HepG2 (cell line): ENCODE measurements around the gene SUPT6H. TPM values are rescaled to one million over a fixed set of nuclear protein-coding genes. Genes with fewer than 3 reads are reported as not detected.

Source experiments
- ZNF570 ChIP-seq: sonication (generic); formaldehyde crosslinking; IDR thresholded peaks from 2 replicates; pipeline ENCODE4 v1.4.0; 2020; ENCODE audit warnings: mild to moderate bottlenecking, missing genetic modification reagents, borderline replicate concordance
- ZNF605 ChIP-seq: sonication (generic); formaldehyde crosslinking; IDR thresholded peaks from 2 replicates; pipeline ENCODE4 v1.8.0; 2022; ENCODE audit warnings: mild to moderate bottlenecking, missing genetic modification reagents
- ZNF646 ChIP-seq: sonication (generic); formaldehyde crosslinking; IDR thresholded peaks from 2 replicates; pipeline ENCODE4 v1.9.0; 2021; ENCODE audit warnings: mild to moderate bottlenecking, missing genetic modification reagents
- ZNF687 ChIP-seq: sonication (generic); formaldehyde crosslinking; IDR thresholded peaks from 2 replicates; pipeline ENCODE4 v1.5.1; 2020; ENCODE audit warnings: mild to moderate bottlenecking, missing genetic modification reagents, moderate library complexity
- polyA plus RNA-seq, 8 experiments: library from polyadenylated mRNA; depleted of rRNA in 3 of 8; stranded (reverse) in 7 of 8; unstranded in 1 of 8; fragments of >200 nt; fragmentation: Illumina TruSeq in 4 of 8; extraction: Trizol in 4 of 8; gene quantifications; 2 replicates each; pipeline versions ENCODE4 v1.2.1 to v1.2.3, GENCODE V29; 2011 to 2016; ENCODE audit warnings: low read depth in 4 of 8, missing spikeins in 1 of 8, mixed read lengths in 1 of 8; ENCODE audit not compliant: insufficient read depth in 1 of 8
- total RNA-seq, 5 experiments: library from RNA; depleted of rRNA; stranded (reverse); fragments of >200 nt; fragmentation: Illumina TruSeq; extraction: Trizol; gene quantifications; 2 replicates each; pipeline ENCODE4 v1.2.3, GENCODE V29; 2016; ENCODE audit warnings: low read depth in 1 of 5
- TF ChIP-seq, protein P1 (sequence below): sonication (generic); formaldehyde crosslinking; IDR thresholded peaks from 2 replicates; pipeline ENCODE4 v1.5.1; 2020; ENCODE audit warnings: mild to moderate bottlenecking, moderate library complexity, missing genetic modification reagents
- TF ChIP-seq, protein P2 (sequence below): sonication (generic); formaldehyde crosslinking; IDR thresholded peaks from 2 replicates; pipeline ENCODE4 v1.4.0; 2020; ENCODE audit warnings: missing genetic modification reagents, borderline replicate concordance
- TF ChIP-seq, protein P3 (sequence below): sonication (generic); formaldehyde crosslinking; IDR thresholded peaks from 2 replicates; pipeline ENCODE4 v1.8.1; 2023; ENCODE audit warnings: mild to moderate bottlenecking, inconsistent platforms, moderate library complexity, missing genetic modification reagents, borderline replicate concordance

SUPT6H gene
- total and polyA plus RNA-seq, 2 of the 13 experiments (the other 11 are each of a cell fraction or from before 2014, with no cell fraction given), result 32.7 to 39.9 TPM

DNA sequence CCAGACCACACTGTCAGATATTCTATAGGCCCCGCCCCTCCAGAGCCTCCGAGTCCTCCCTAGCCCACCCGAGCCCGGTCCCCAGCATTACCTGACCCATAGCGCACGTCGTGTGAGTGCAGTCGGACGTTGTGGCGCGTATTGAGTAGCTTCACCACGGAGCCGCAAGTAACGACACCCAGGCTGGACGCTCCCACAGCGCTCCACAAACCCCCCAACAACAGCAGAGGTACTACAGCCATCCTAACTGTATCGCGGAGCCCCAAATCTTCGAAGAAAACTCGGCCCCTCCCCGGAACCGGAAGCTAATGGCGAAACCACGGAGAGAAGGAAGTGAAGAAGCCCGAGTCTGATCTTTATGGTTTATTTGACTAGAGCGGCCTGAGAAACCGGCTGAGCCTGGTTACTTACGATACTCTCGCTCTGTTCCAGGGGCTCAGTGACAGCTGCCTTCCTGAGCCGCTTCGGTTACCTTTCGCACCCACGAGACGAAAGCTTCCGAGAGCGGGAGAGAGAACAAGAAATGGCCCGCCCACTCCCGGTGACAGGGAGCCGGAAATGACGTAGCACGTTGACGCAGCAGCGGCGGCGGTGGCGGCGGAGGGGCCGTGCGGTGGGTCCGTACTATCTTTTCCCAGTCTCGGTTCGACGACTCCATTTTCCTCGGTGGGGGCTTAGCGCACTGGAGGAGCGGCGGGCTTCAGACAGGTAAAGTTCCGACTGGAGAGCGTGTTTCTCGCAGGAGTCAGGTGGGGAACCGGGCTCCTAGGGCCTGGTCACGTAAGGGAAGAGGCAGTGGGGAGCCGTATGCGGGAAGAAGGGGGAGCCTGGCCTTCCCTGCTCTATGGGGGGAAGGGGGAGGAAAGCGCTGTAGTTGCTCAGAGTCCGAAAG, at the start of gene SUPT6H, which contains the start of gene SDF2 (continued):
- TF ChIP-seq, protein P1, sequence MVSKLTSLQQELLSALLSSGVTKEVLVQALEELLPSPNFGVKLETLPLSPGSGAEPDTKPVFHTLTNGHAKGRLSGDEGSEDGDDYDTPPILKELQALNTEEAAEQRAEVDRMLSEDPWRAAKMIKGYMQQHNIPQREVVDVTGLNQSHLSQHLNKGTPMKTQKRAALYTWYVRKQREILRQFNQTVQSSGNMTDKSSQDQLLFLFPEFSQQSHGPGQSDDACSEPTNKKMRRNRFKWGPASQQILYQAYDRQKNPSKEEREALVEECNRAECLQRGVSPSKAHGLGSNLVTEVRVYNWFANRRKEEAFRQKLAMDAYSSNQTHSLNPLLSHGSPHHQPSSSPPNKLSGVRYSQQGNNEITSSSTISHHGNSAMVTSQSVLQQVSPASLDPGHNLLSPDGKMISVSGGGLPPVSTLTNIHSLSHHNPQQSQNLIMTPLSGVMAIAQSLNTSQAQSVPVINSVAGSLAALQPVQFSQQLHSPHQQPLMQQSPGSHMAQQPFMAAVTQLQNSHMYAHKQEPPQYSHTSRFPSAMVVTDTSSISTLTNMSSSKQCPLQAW, result peak; percentile 39
- TF ChIP-seq, protein P2, sequence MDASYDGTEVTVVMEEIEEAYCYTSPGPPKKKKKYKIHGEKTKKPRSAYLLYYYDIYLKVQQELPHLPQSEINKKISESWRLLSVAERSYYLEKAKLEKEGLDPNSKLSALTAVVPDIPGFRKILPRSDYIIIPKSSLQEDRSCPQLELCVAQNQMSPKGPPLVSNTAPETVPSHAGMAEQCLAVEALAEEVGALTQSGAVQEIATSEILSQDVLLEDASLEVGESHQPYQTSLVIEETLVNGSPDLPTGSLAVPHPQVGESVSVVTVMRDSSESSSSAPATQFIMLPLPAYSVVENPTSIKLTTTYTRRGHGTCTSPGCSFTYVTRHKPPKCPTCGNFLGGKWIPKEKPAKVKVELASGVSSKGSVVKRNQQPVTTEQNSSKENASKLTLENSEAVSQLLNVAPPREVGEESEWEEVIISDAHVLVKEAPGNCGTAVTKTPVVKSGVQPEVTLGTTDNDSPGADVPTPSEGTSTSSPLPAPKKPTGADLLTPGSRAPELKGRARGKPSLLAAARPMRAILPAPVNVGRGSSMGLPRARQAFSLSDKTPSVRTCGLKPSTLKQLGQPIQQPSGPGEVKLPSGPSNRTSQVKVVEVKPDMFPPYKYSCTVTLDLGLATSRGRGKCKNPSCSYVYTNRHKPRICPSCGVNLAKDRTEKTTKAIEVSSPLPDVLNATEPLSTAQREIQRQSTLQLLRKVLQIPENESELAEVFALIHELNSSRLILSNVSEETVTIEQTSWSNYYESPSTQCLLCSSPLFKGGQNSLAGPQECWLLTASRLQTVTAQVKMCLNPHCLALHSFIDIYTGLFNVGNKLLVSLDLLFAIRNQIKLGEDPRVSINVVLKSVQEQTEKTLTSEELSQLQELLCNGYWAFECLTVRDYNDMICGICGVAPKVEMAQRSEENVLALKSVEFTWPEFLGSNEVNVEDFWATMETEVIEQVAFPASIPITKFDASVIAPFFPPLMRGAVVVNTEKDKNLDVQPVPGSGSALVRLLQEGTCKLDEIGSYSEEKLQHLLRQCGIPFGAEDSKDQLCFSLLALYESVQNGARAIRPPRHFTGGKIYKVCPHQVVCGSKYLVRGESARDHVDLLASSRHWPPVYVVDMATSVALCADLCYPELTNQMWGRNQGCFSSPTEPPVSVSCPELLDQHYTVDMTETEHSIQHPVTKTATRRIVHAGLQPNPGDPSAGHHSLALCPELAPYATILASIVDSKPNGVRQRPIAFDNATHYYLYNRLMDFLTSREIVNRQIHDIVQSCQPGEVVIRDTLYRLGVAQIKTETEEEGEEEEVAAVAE (CRISPR knock-in tag), result peak; percentile 56
- TF ChIP-seq, protein P3, sequence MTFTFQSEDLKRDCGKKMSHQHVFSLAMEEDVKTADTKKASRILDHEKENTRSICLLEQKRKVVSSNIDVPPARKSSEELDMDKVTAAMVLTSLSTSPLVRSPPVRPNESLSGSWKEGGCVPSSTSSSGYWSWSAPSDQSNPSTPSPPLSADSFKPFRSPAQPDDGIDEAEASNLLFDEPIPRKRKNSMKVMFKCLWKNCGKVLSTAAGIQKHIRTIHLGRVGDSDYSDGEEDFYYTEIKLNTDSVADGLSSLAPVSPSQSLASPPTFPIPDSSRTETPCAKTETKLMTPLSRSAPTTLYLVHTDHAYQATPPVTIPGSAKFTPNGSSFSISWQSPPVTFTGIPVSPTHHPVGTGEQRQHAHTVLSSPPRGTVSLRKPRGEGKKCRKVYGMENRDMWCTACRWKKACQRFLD (CRISPR knock-in tag), result 0 out of 2 replicates have a peak, but pooled peaks have one; percentile 25
- peak; percentile 80; the same call in 1 of the 2 replicates for TF ChIP-seq ZNF605 (CRISPR knock-in tag)
- TF ChIP-seq ZNF570 (CRISPR knock-in tag), result no peak
- no peak for TF ChIP-seq ZNF646 (CRISPR knock-in tag)
- peak; percentile 93 for TF ChIP-seq ZNF687 (CRISPR knock-in tag)
